ENCODE measurements around the gene ALG12. TPM values are rescaled to one million over a fixed set of nuclear protein-coding genes. Genes with fewer than 3 reads are reported as not detected.

The ALG12 gene
- total RNA-seq, 4 donors from 2014 or later, result 12.8 to 16.6 (median 13.0) TPM

DNA sequence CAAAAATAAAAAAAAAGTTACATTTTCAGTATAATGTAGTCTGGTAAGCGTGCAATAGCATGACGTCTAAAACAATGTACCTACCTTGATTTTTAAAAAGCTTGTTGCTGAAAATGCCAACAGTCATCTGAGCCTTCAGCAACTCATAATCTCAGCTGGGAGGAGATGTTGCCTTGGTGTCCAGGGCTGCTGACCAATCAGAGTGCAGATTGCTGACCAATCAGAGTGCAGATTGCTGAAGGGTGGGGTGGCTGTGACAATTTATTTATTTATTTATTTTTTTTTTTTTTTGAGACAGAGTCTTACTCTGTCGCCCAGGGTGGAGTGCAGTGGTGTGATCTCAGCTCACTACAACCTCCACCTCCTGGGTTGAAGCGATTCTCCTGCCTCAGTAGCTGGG, 46.8 kb downstream of the ALG12 start:
- no peak for DNase-seq
- intact Hi-C loops (cut with DNase I), result no loop called here
- 89 to 98% methylated on average over 3 to 4 of the region's 4 CpGs for WGBS, 2 donors

DNA sequence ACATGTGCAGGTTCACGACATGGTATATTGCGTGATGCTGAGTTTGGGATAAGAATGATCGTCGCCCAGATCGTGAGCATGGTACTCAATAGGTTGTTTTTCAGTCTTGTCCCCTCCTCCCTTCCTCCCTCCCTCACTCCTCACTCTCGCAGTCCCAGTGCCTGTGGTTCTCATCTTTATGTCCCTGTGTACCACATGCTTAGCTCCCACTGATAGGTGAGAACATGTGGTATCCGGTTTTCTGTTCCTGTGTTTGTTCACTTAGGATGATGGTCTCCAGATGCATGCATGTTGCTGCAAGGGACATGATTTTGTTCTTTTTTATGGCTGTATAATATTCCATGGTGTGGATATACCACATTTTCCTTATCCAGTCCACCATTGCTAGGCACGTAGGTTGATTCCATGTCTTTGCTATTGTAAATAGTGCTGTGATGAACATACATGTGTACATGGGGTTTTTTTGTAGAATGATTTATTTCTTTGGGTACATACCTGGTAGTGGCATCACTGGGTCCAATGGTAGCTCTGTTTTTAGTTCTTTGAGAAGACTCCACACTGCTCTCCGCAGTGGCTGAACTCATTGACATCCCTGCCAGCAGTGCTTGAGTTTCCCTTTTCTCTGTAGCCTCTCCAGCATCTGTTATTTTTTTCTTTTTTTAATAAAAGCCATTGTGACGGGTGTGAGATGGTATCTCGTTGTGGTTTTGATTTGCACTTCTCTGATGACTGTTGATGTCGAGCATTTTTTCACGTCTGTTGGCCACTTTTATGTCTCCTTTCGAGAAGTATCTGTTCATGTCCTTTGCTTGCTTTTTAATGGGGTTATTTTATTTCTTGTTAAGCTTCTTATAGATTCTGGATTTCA, 48.2 kb downstream of the ALG12 start:
- WGBS, 2 donors, result 87 to 92% methylated on average over 13 of the region's 14 CpGs
- intact Hi-C loops (cut with DNase I), result no loop called here
- peaks cover 0 to 51% (median 0%) of the 10 kb centered on the region in 3 donors for H3K36me3 ChIP-seq
- TF ChIP-seq POLR2A (IDR thresholded peaks at IDR 0.05), result no peak
- TF ChIP-seq, protein P1, sequence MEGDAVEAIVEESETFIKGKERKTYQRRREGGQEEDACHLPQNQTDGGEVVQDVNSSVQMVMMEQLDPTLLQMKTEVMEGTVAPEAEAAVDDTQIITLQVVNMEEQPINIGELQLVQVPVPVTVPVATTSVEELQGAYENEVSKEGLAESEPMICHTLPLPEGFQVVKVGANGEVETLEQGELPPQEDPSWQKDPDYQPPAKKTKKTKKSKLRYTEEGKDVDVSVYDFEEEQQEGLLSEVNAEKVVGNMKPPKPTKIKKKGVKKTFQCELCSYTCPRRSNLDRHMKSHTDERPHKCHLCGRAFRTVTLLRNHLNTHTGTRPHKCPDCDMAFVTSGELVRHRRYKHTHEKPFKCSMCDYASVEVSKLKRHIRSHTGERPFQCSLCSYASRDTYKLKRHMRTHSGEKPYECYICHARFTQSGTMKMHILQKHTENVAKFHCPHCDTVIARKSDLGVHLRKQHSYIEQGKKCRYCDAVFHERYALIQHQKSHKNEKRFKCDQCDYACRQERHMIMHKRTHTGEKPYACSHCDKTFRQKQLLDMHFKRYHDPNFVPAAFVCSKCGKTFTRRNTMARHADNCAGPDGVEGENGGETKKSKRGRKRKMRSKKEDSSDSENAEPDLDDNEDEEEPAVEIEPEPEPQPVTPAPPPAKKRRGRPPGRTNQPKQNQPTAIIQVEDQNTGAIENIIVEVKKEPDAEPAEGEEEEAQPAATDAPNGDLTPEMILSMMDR (IDR thresholded peaks at IDR 0.05), result no peak
- no peaks in the 10 kb centered on the region for H3K4me1 ChIP-seq
- no peak overlapping the region for H3K27ac ChIP-seq
- peaks cover 6 to 45% (median 17%) of the 10 kb centered on the region in 3 donors for H3K9me3 ChIP-seq
- H3K4me3 ChIP-seq, result no peak overlapping the region
- no peaks in the 10 kb centered on the region for H3K27me3 ChIP-seq
- DNase-seq, result no peak

More for the DNA sequence above, 46.8 kb downstream of the ALG12 start:
- TF ChIP-seq, protein P1 (IDR thresholded peaks at IDR 0.05), result no peak
- TF ChIP-seq POLR2A (IDR thresholded peaks at IDR 0.05), result no peak
- H3K9me3 ChIP-seq, result peaks cover 3 to 30% (median 12%) of the 10 kb centered on the region in 3 donors
- H3K4me3 ChIP-seq, result no peak overlapping the region
- H3K27me3 ChIP-seq, result no peaks in the 10 kb centered on the region
- peaks cover 0 to 41% (median 0%) of the 10 kb centered on the region in 3 donors for H3K36me3 ChIP-seq
- H3K4me1 ChIP-seq, result no peaks in the 10 kb centered on the region
- no peak overlapping the region for H3K27ac ChIP-seq

DNA sequence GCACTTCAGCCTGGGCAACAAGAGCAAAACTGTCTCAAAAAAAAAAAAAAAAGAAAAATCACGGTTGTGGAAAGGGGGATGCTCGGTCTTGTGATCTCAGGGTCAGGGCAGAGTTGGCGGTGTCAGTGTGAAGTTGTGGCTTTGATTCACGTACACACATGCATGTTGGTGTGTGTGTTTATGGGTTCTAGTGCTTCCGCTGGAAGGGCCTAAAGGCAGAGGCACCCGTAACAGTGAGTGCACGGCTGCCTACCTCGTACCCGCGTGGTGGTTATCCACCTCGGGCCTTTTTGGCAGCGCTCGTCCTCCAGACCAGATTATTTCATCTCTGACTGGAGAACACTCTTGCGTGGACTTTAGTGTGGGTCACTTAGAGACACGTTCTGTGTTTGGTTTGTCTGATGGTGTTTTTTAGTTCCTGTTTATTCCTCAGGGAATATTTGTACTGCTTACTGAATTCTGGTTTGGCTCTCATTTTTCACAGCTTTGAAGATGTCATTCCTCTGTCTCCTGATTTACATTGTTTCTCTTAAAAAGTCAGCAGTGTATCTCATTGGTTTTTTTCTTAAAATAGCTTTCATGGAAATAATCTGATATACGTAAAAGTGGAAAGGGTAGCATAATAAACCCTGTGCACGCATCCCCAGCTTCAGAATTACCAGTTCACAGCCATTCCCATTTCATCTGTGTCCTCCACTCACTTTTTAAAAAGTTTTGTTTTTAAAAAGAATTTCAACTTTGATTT, 49.0 kb downstream of the ALG12 start:
- Histone ChIP-seq H3K4me1 (no peaks in the 10 kb centered on the region), H3K9me3 (peaks cover 6 to 48% (median 17%) of the 10 kb centered on the region in 3 donors), H3K27ac (no peak overlapping the region), H3K4me3 (no peak overlapping the region), H3K36me3 (peaks cover 0 to 52% (median 0%) of the 10 kb centered on the region in 3 donors), H3K27me3 (no peaks in the 10 kb centered on the region)
- TF ChIP-seq, protein P1 (IDR thresholded peaks at IDR 0.05), result no peak
- TF ChIP-seq POLR2A (IDR thresholded peaks at IDR 0.05), result no peak
- intact Hi-C loops (cut with DNase I), result no loop called here
- 89 to 91% methylated on average over 17 of the region's 17 CpGs for WGBS, 2 donors
- no peak for DNase-seq

DNA sequence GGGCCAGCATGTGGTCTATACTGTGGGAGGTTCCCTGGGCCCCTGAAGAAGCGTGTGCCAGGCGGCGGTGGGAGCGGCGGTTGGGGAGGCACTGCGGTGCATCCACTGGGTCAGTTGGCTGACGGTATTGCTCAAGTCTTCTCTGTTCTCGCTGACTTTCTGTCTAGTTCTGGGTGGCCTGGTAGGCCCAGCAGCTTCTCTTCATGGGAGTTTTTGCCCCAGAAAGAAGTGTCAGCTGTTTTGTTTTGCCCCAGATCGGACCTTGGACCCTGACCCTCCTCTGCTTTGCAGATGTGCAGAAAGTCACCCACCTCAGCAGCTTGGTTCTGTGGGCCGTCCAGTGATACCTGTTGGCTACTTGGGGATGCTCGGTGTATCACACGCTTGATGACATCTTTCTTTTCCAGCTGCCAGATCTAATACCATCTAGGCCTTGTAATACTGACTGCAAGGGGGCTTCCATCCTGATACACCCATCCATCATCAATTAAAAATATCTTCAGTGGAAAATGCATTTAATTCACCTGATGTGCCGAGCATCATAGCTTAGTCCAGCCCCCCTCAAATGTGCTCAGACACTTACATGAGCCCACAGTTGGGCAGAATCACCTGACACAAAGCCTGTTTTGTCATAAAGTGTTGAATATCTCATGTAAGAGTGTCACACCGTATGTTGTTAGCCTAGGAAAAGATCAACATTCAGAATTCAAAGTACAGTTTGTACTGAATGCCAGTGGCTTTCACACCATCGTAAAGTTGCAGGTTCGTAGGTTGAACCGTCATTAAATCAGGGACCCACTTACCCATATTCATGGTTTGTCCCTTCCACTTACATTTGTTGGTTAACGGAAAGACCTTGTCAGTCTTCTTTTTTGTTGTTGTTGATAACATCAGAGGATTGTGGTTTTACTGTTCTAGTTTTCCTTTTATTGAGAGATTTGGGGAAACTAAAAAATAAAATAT, 50.7 kb downstream of the ALG12 start:
- Histone ChIP-seq H3K36me3 (peaks cover 0 to 45% (median 0%) of the 10 kb centered on the region in 3 donors), H3K9me3 (peaks cover 6 to 48% (median 17%) of the 10 kb centered on the region in 3 donors), H3K4me1 (no peaks in the 10 kb centered on the region), H3K27me3 (no peaks in the 10 kb centered on the region), H3K4me3 (no peak overlapping the region), H3K27ac (peak overlapping the region in 1 of 4 donors; percentile 18)
- no peak for DNase-seq
- WGBS, 2 donors, result 97% methylated on average over 17 to 18 of the region's 18 CpGs
- intact Hi-C loops (cut with DNase I), result no loop called here
- TF ChIP-seq POLR2A (IDR thresholded peaks at IDR 0.05), result peak in 1 of 4 donors; percentile 17
- TF ChIP-seq, protein P1 (IDR thresholded peaks at IDR 0.05), result no peak

All from esophagus squamous epithelium (tissue), 5 donors.